Amniotic stem cell (primary cell): ENCODE data around the gene VKORC1.
A peak's percentile ranks its signal among the peaks of the same experiment; 100 is the strongest.

Experiments
- DNase-seq: peaks from one replicate; lab custom pipeline; 2025; lab: John Stamatoyannopoulos, UW

The VKORC1 gene

GRCh38 chr16:31130336-31130891, 35.8 kb upstream of the VKORC1 start:
- no peak for DNase-seq

- DNase-seq, result no peak
Observed at GRCh38 chr16:31129568-31130335, 35.2 kb upstream of the VKORC1 start.

DNA sequence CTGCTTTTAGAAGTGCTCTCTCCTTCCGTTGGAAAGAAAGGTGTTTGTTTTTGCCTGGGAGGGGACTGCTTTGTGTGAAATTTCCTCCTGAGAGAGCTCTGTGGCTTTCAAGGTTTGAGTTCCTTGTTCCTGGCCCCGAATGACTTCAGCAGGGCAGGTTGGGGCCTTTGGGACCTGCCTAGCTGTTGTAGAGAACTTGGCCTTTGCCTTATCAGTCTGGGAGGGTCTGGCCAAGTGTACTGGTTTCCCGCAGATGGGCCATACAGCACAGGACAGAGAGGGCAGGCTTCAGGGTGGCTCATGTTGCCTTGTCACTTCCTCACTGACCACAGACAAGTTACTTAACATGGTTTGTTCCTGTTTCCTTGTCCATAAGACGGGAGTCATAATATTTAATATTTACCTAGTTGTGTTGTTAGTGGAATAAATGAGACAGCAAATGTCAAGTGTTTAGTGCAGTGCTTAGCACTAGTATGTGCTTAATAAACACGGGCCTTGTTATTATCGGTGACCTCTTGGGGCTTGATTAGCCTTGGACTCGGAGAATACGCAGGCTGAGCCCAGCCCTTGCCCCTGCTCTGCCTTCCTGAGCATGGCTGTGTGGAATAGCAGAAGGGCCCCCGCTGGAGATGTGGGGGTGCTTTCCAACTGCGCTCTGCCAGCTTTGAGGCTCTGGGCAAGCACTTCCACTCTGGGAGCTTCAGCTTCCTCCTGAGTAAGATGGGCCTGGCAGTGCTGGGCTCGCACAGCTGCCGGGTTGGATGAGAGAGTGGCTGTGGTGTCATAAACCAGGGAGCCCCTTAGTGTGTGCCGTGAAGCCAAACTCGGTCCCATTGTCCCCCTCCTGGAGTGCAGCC, 34.3 kb upstream of the VKORC1 start:
- no peak for DNase-seq

GRCh38 chr16:31127182-31127581, 32.6 kb upstream of the VKORC1 start:
- DNase-seq, result no peak

DNA sequence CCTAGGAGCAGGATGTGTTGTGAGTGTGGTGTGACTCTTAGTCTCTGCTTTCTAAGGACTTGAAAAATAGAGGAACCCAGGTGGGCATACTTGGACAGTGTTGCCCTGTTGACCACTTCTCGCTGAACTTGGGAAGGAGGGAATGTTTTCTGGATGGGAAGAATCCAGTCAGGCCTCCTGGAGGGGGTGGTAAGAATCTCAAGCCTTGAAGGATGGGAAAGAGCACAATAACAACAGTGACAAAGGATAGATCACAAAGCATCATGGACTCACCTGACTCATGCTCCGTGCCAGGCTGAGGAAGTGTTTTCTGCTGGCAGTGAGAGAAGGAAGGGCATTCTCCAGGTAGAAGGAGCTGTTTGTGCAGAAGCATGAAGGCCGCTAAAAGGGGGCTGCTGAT, 31.2 kb upstream of the VKORC1 start:
- no peak for DNase-seq

- no peak for DNase-seq
Observed at GRCh38 chr16:31120129-31120528, 25.5 kb upstream of the VKORC1 start.

- DNase-seq, result peak; percentile 44
Observed at GRCh38 chr16:31118223-31119155, 23.9 kb upstream of the VKORC1 start.

DNA sequence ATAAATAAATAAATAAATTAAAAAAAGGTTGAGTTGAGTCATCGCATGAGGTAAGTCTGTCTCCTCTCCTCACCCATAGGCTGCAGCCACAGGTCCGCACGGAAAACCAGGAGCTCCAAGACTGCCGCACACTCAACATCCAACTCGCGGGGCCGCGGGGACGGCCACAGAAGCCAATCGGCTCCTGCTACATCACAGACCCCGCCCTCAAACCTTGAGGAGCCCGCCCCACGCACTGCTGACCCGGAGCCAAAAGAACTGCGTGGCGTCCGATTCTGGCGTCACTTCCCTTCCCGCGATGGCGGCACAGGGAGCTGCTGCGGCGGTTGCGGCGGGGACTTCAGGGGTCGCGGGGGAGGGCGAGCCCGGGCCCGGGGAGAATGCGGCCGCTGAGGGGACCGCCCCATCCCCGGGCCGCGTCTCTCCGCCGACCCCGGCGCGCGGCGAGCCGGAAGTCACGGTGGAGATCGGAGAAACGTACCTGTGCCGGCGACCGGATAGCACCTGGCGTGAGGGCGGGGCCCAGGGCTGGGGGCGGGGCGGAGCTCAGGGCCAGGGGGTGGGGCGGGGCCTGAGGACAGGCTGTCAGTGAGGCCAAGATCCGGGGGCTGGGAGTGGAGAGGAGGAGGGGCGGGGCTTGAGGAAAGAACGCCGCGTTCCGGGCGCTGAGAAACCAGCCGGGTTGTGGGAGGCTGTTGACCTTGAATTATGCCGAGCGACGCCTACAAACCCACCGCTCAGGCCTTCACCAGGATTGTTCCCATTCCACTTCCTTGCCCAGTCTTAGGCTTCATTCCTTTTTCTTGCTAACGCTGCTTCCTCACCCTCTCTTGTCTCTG, 23.0 kb upstream of the VKORC1 start, which contains the start of gene KAT8:
Gene KAT8 (plus strand): TSS at position 281 of the 839 bp plus-strand sequence. CDS start 18 bp downstream, at position 299.
- DNase-seq, result peak; percentile 99

DNA sequence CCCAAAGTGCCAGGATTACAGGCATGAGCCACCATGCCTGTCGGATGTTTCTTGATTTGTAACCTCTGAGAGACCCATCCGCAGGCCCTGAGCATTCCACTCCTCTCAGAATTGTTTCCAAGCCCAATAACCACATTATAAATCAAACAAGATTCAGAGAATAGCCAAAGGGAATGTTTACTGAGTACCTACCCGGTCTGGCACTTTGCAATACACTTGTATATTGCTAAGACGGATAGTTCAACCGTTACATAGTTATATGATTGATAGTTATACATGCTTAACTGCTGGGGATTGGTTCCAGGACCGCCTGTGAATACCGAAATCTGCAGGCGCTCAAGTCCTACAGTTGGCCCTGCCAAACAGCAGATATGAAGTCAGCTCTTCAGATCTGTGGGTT, 19.9 kb upstream of the VKORC1 start:
- DNase-seq, result no peak

DNA sequence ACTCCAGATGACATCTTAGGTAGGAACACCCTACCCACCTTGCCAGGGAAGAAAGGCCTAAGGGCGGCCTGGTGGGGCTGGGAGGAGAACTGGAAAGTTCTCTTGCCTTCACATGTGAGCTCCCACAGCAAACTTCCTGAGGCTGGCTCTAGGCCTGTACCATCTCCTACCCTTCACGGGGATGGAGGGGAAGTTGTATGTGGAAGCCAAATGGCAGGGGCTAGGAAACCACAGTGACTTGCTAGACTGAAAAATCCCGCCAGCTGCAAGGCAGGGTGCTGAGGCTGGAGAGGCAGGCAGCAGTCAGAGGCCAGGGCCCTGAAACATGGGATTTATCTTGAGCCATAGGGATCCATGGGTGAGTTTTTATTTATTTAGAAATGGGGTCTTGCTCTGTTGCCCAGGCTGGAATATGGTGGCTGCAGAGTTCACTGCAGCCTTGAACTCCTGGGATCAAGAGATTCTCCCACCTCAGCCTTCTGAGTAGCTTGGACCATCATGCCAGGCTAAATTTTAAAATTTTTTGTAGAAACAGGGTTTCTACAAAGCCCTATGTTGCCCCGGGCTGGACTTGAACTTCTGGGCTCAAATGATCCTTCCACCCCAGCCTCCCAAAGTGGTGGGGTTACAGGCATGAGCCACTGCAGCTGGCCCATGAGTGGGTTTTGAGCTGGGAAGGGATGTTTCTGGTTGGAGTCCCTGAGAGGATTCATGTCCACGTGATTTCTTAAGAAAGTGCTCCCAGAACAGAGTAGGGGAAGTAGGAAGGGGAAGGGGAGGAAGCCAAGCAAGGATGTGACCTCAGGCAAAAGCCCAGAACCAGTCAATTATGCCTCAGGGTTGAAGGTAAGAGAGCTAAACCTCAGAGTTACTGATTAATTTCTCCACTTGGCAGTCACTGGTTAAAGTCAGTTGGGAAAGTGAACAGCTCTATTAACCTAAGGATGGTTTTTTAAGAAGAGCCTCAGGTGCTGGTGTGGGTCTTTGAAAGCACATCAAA, 18.8 kb upstream of the VKORC1 start:
- DNase-seq, result no peak

GRCh38 chr16:31112711-31113110, 18.1 kb upstream of the VKORC1 start:
- DNase-seq, result no peak

DNA sequence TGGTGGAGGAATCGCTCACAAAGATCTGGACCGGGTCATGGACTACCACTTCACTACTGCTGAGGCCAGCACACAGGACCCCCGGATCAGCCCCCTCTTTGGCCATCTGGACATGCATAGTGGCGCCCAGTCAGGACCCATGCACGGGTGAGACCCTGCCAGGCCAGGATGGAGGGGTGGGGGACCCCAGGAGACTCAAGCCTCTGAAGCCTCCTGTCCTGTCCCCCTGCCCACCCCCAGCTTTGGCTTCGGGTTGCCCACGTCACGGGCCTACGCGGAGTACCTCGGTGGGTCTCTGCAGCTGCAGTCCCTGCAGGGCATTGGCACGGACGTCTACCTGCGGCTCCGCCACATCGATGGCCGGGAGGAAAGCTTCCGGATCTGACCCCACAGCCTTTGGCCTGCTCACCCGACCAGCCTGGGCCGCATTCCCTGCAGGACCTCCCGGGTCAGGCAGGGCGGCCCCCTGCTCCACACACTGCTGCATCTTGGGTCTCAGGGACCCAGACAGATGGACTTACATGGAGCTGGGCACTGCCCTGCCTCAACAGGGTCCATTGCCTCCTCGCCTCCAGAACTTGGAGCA, 17.4 kb upstream of the VKORC1 start:
- no peak for DNase-seq

DNA sequence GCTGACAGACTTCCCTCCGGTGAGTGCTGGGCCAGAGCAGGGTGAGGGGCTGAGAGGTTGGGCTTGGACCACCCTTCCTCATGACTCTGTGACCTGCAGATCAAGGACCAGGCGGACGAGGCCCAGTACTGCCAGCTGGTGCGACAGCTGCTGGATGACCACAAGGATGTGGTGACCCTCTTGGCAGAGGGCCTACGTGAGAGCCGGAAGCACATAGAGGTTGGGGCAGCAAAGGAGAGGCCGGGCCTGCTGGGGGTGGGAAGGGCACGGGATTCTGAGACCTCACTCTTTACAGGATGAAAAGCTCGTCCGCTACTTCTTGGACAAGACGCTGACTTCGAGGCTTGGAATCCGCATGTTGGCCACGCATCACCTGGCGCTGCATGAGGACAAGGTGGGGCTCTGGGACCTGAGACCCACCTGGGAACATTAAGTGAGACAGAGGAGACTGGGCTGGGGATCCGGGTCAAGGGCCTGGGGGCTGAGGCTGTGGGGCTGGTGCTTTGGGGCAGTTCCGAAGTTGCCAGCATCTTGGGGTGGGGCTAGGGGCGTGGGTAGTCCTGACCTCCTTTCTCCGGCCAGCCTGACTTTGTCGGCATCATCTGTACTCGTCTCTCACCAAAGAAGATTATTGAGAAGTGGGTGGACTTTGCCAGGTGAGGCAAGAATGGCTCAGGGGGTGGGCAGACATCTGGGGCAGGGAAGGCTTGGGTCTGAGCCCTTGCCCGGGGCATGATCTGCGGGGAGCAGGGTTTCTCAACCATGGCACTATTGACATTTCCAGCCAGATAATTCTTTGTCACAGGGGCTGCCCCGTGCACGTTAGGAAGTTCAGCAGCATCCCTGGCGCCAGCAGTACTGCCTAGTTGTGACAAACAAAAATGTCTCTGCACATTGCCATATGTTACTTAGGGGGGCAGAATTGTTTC, 15.8 kb upstream of the VKORC1 start:
- no peak for DNase-seq

- no peak for DNase-seq
Observed at GRCh38 chr16:31109622-31110021, 15.0 kb upstream of the VKORC1 start.

GRCh38 chr16:31108794-31109558, 14.4 kb upstream of the VKORC1 start:
- DNase-seq, result no peak

DNA sequence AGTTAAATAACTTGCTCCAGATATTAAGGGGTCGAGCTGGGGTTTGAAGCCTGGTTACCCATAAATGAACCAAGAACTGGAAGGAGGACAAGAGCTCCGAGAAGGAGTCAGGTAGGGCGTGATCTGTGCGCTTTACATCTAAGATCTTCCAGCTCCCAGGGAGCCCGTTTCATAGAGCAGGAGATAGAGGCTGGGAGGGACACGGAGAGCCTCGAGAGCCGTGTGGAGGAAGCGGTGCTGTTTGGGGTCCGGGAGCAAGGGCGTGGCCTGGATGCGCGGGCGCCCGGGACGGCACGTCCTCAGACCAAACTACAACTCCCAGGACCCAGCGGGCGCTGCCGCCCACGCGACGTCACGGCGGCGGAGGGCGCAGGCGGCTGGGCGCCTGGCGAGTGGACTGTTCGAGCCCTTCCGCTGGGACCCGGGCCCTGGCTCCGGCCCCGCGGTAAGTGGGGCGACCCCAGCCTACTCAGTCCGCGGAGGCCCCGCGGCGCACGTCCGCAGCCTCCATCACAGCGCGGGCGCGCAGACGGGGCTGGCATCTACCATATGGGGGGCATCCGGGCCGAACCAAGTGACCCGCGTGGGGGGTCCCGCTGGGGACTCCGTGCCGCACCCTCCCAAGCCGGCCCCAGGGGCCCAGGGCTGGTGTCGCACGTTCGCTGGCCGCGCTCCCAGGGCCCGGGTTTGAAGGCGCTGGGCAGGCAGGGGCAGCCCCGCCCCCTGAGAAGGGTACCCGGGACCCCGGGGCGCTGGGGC, 13.6 kb upstream of the VKORC1 start, which contains the start of gene BCKDK:
Gene BCKDK (plus strand): TSS at position 352 of the 759 bp plus-strand sequence. CDS start 838 bp downstream, outside the sequence.
- DNase-seq, result peak; percentile 15
